HG02763 (cell line): Measurements from ENCODE around the gene SERPINB6.
"Not testable (repeated sequence)": the region's sequence is repeated elsewhere in the genome, so short reads cannot be mapped to it uniquely, and the experiment has no call there.

Experiments
- ATAC-seq: cut with Tn5 transposase; IDR thresholded peaks from one replicate; pipeline ENCODE4 v1.9.1; 2021; ENCODE audit warnings: mild to moderate bottlenecking, moderate library complexity; ENCODE audit not compliant: unreplicated experiment

SERPINB6 gene

DNA sequence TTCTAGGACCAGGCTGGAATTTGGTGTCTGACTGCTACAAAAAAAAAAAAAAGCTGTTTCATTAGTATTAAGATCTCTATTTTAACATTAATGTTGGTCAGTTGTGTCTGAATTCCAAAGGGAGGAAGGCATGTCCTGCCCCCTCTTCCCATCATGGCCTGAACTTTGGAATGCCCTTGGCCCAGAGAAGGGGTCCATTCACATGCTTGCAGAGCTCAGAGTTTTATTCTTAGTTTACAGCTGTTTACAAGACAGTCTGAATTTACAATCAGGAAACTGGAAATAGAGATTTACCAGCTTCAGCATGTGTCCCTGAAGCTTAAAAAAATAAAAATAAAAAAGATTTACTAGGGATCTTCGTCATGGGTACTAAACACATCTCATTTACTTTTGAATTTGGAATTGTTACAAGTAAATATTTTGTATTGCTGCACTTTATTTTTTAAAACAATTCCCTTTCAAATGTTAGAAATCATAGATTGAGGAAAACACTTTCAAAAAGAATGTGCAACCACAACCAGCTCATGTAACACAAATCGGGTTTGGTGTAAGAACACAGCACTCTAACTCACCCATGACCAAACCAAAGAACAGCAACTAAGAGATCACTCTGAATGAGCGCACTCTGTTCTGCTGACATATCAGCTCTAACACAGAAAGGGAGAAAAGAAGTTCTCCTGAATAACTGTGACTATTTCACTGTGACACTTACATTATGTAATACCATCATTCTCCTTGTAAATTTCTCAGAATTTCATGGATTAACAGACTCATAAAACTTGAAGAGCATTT lies 6.6 kb upstream of the SERPINB6 start:
- ATAC-seq, result no peak

GRCh38 chr6:2977290-2977689 lies 5.9 kb upstream of the SERPINB6 start:
- no peak for ATAC-seq

DNA sequence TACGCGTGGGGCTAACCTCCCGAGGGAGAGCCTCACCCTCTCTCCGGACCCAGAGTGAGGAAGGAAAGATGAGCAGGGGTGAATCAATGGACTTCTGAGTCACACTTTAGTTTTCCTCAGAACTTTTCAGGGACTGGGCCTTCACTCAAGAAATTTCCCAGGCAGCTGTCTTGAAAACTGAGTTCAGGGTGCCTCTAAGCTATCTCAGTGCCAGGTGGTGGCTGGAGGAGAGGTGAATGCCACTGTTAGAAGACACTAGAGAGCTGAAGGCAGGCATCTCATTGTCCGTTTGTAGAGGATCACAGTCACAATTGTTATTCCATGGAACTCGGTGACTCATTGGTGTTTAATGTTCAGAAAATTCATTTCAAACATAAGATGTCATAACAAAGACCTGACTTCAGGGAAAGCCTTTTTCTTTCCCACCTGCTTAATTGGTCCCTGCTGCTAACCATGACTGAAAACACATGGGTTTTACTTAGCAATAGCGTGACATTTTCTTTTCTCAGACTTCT lies 5.3 kb upstream of the SERPINB6 start:
- no peak for ATAC-seq

DNA sequence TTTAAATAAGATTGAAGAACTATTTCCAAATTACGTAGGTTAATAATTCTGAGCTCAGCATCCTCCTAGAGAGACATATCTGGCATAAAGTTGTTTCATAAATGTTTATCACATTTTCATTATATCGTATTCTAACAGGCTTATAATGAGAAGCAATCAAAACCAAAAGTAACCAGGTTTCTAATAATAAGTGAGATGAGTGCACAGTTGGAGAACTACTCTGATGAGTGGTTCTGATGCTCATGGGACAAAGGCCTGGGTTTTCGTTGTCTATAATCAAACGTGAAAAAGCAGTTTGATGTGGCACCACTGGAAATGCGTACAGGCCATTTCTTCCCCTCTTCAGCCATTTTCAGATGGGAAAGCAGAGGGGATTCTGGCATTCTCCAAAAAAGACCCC lies 4.7 kb upstream of the SERPINB6 start:
- ATAC-seq, result no peak

DNA sequence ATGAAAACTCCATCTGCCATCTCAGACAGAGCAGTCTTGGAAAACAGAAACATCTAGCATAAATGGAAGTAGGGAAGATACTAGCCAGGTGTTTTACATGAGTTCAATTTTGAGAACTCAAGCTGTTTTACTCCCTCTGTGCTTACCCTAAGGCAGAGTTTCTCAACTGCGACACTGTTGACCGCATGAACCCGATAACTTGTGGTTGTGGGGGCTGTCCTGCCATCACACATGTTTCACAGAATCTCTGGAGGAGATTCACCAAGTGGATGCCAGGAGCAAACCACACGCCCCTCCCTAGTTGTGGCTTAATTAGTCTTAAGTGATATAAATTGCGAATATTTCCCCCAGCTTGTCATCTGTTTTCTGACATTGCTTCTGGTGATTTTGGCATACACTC lies 2.3 kb upstream of the SERPINB6 start:
- no peak for ATAC-seq

GRCh38 chr6:2973180-2973579 lies 1.8 kb upstream of the SERPINB6 start:
- ATAC-seq, result not testable (repeated sequence)

- ATAC-seq, result not testable (repeated sequence)
Measured at GRCh38 chr6:2972685-2973084, 1.3 kb upstream of the SERPINB6 start.

DNA sequence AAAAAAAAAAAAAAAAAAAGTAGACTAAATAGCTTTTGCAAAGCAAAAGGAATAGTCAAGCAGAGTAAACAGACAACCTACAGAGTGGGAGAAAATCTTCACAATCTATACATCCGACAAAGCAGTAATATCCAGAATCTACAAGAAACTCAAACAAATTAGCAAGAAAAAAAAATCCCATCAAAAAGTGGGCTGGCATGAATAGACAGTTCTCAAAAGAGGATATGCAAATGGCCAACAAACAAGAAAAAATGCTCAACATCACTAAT lies 786 bp upstream of the SERPINB6 start:
- not testable (repeated sequence) for ATAC-seq

DNA sequence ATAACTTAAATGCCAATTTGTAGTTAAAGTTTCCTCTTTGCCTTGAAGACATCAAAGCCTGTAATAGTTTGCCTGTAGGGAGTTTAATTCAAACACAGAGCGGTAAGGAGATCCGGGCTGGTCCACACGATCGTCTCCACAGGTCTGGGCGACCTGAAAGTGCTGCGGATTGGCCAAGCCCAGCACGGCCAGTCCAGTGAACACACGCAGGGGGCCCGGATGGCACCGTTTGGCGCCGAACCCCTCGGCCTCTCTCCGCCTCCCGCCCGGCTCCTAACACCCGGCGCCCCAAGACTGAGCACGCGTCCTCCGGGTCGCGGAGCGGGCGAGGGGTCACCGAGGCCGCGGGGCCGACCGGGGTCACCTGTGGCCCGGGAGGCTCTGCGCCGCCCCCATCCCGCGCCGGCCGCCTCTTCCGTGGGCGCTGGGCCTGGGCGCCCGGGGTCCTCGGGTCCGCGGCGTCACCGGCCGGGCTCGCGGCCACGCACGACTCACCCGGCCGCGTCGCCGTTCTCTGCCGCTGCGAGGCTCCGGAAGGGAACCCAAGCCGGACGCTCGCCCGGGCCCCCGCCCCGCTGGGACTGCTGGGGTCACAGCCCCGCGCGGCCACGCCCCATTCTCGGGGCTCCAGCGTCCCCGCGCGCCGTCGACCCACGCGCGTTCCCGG lies 481 bp downstream of the SERPINB6 start:
- no peak for ATAC-seq

GRCh38 chr6:2970034-2970685 lies 1.2 kb downstream of the SERPINB6 start:
- ATAC-seq, result no peak

GRCh38 chr6:2969549-2969948 lies 1.8 kb downstream of the SERPINB6 start:
- no peak for ATAC-seq

DNA sequence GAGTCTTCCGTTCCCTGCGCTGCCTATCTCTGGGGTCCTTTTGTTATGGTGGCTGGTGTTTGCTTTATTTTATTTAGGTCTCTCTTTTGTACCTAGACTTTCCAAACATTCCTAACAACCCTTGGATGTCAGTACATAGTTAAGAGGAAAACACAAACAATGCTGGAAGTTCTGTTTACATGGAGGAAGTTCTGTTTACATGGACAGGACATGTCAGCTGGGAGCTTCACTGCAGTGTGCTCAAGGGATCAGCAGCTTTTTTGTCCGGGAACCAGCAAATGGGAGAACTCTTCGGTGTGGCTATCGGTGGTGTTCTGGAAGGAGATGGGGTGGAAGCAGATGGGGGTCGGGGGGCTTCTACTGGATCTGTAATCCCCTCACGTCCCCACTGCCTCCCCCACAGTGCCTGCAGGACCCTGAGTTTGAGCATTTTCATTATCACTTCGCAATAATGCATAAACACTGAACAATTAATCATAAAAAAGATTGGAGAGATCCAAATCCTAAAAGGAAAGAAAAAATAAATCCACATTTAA lies 2.7 kb downstream of the SERPINB6 start:
- ATAC-seq, result no peak

DNA sequence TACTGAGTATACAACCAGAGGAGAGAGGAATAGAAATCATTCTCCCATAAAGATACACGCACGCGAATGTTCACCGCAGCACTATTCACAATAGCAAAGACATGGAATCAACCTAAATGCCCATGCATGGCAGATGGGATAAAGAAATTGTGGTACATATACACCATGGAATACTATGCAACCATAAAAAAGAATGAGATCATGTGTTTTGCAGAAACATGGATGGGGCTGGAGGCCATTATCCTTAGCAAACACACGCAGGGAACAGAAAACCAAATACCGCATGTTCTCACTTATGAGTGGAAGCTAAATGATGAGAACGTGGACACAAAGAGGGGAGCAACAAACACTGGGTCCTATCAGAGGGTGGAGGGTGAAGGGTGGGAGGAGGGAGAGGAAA lies 3.4 kb downstream of the SERPINB6 start:
- no peak for ATAC-seq

DNA sequence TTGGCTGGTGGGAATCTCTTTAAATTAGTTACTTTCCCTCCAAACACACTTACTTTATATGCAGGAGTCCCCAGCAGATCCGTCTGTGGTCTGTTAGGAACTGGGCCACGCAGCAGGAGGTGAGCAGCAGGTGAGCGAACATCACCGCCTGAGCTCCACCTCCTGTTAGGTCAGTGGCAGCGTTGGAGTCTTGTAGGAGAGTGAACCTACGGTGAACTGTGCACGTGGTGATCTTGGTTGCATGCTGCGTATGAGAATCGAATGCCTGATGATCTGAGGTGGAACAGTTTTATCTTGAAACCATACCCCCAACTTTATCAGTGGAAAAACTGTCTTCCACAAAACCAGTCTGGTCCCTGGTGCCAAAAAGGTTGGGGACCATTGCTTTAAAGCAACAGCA lies 5.0 kb downstream of the SERPINB6 start:
- ATAC-seq, result no peak

DNA sequence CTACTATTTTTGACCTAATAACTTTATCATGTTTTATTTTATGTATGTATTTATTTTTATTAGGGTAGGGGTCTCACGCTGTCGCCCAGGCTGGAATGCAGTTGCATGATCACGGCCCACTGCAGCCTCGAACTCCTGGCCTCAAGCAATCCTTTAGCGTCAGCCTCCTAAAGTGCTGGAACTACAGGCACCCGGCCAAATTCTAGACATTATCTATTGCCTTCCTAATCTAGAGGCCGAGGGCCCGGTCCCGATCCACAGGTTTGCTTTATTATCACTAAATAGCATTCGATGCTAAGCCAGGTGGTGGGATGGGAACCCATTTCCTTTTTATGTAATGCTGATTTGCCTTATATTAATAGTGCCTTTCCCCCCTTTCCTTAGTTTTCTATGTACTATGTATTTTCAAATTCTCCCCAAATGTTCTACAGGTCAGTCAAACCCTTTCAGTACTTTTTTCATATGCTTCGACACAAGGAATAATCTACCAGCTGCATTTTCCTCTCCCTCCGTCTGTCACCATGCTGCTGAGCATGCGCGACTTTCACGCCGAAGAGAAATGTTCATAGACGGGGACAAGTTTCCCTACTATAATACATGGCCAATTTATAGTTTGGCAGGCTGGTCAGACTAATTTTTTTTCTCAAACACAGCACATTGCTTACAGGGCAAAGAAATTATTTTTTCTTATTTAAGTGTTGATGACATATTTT lies 6.4 kb downstream of the SERPINB6 start:
- ATAC-seq, result no peak

GRCh38 chr6:2963756-2964155 lies 7.6 kb downstream of the SERPINB6 start:
- ATAC-seq, result no peak

DNA sequence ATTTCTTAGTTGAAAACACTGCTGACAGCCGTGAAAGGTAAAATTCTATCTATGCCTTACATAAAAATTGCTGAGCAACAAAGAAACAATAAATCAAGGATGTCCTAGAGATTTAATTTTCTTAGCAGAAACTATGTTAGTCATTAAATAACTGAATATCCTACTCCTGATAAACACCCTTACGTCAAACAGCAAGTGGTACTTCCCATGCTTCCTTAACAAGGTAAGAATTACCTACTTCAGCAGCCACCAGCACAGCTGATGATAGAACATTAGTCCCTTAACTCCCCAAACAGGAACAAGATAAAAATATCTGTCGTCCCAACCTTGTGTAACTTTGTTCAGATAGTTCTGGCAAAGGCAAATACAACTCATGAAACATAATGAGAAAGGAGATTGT lies 8.7 kb downstream of the SERPINB6 start:
- no peak for ATAC-seq

DNA sequence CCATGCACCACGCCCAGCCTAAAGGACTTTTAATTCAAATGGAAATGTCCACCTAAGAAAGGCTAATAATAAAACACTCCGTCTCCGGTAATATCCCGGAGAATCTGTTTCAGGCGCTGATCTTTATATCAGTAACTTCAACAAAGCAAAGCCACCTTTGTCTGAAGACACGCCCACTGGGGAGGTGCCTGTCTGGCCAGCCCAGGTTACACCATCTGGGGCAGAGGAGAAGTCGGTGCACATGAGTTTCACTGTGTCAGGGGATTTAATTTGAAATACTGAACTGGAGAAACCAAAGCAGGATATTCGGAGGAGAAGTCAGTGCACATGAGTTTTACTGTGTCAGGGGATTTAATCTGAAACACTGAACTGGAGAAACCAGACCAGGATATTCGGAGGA lies 9.4 kb downstream of the SERPINB6 start:
- no peak for ATAC-seq

DNA sequence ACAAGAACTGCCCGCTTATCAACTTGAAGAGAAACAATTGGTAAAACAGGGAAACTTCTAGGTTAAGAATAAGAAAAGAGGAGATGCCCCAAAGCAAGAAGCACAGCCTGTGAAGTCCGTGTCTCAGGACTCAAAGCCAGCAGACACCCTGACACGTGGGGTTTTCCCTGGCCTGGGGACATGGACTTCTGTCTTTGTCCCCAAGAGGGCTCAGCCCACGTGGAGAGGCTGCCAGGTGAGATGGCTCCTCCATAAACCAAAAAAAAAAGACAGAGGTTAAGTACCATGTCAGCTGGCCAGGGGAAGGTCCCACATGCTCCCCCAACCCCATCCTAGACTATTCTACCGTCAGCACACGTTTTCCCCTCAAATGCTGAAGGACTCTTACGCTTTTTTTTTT lies 9.9 kb downstream of the SERPINB6 start:
- no peak for ATAC-seq

- no peak for ATAC-seq
Measured at GRCh38 chr6:2960935-2961334, 10.4 kb downstream of the SERPINB6 start.
